Activated CD4-positive, alpha-beta memory T cell treated with anti-CD3 and anti-CD28 coated beads, Interleukin-2, amount 10 ng/mL, durations not matched to agents 7 days and 5 days (primary cell): Measurements from ENCODE around the gene UMAD1. TPM values are rescaled to one million over a fixed set of nuclear protein-coding genes. Genes with fewer than 3 reads are reported as not detected.
A peak's percentile ranks its signal among the peaks of the same experiment; 100 is the strongest.

Experiments
- CTCF ChIA-PET: fragments of 350-600 bp; sonication (Branson Sonifier 250); formaldehyde crosslinking; loops from one replicate; lab custom pipeline; 2021; ENCODE audit warnings: antibody characterized with exemption, inconsistent platforms; lab: Charles Lee
- POLR2A ChIA-PET: fragments of 350-600 bp; sonication (Branson Sonifier 250); formaldehyde crosslinking; loops from one replicate; lab custom pipeline; 2021; ENCODE audit warnings: antibody characterized with exemption; lab: Charles Lee
- DNase-seq: peaks from one replicate; pipeline ENCODE4 v3.0.0-alpha.2; 2020
- H3K27ac Mint-ChIP-seq: one replicate; pipeline ENCODE4 v1.8.0; 2021; ENCODE audit warnings: mild to moderate bottlenecking, mixed read lengths
- H3K27me3 Mint-ChIP-seq: one replicate; pipeline ENCODE4 v1.8.0; 2021; ENCODE audit warnings: mixed read lengths
- H3K36me3 Mint-ChIP-seq: one replicate; pipeline ENCODE4 v1.8.0; 2021; ENCODE audit warnings: low read depth, mixed read lengths
- H3K4me1 Mint-ChIP-seq: one replicate; pipeline ENCODE4 v1.8.0; 2021; ENCODE audit warnings: mixed read lengths
- H3K4me3 Mint-ChIP-seq: one replicate; pipeline ENCODE4 v1.8.0; 2021; ENCODE audit warnings: mild to moderate bottlenecking, mixed read lengths
- H3K9me3 Mint-ChIP-seq: one replicate; pipeline ENCODE4 v1.8.0; 2021; ENCODE audit warnings: mixed read lengths
- total RNA-seq, 2 experiments: library from RNA; stranded (reverse); gene quantifications; one replicate each; pipeline ENCODE4 v1.2.3, GENCODE V29; 2021

Gene UMAD1
- 10 to 100 TPM; 16.1 to 16.7 TPM for total RNA-seq

GRCh38 chr7:7640221-7641128, at the start of gene UMAD1:
UMAD1 (plus strand) TSS chr7:7640752; CDS start chr7:7673372, 32,620 bp downstream.
- H3K4me1 Mint-ChIP-seq: peaks cover 36% of the 10 kb centered on the region
- peaks cover 42% of the 10 kb centered on the region for H3K36me3 Mint-ChIP-seq
- H3K9me3 Mint-ChIP-seq: no peaks in the 10 kb centered on the region
- POLR2A ChIA-PET: interaction anchor here (0.6 to 4.1 kb wide), 43 partner anchors 8 to 620 kb away, joined by 3 to 61 read pairs (median 5); partner anchors contain the start of genes C1GALT1, GLCCI1, MIOS and RPA3
- H3K27me3 Mint-ChIP-seq: no peaks in the 10 kb centered on the region
- CTCF ChIA-PET: interaction anchor here (0.7 to 2.1 kb wide), 7 partner anchors 12 to 687 kb away, joined by 3 to 7 read pairs (median 3); no protein-coding TSS in a partner anchor
- H3K4me3 Mint-ChIP-seq: peak within 1 kb of the TSS; percentile 90
- DNase-seq: peak; percentile 99
- peak within 1 kb of the TSS; percentile 90 for H3K27ac Mint-ChIP-seq

GRCh38 chr7:7595451-7595850, 45.1 kb upstream of the UMAD1 start:
- DNase-seq: no peak
- Mint-ChIP-seq H3K9me3 (peaks cover 4% of the 10 kb centered on the region), H3K4me1 (peaks cover 4% of the 10 kb centered on the region), H3K4me3 (no peak overlapping the region), H3K27ac (no peak overlapping the region), H3K36me3 (peaks cover 28% of the 10 kb centered on the region), H3K27me3 (no peaks in the 10 kb centered on the region)
- ChIA-PET CTCF (interaction anchor here (1.0 to 2.9 kb wide), 9 partner anchors 18 to 622 kb away, joined by 3 to 8 read pairs (median 3); no protein-coding TSS in a partner anchor), POLR2A (no interaction called here)

DNA sequence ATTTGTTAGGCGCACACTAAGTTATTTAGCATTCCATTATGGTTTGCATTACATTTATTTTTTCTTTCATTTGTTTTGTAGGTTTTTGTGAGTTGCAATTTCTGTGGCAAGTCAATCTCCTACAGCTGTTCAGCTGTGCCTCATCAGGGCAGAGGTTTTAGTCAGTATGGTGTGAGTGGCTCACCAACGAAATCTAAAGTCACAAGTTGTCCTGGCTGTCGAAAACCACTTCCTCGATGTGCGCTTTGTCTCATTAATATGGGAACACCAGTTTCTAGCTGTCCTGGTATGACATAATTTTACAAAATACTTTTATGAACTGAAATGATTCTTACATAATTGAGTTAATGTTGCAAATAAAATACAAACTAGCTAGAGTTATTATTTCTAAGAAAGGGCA, 44.4 kb upstream of the UMAD1 start:
- ChIA-PET CTCF (interaction anchor here (1.0 to 2.9 kb wide), 7 partner anchors 17 to 621 kb away, joined by 3 to 8 read pairs (median 3); no protein-coding TSS in a partner anchor), POLR2A (no interaction called here)
- peaks cover 30% of the 10 kb centered on the region for H3K36me3 Mint-ChIP-seq
- peak; percentile 16 for DNase-seq
- no peak overlapping the region for H3K27ac Mint-ChIP-seq
- peaks cover 4% of the 10 kb centered on the region for H3K4me1 Mint-ChIP-seq
- H3K27me3 Mint-ChIP-seq: no peaks in the 10 kb centered on the region
- peaks cover 8% of the 10 kb centered on the region for H3K9me3 Mint-ChIP-seq
- H3K4me3 Mint-ChIP-seq: no peak overlapping the region

DNA sequence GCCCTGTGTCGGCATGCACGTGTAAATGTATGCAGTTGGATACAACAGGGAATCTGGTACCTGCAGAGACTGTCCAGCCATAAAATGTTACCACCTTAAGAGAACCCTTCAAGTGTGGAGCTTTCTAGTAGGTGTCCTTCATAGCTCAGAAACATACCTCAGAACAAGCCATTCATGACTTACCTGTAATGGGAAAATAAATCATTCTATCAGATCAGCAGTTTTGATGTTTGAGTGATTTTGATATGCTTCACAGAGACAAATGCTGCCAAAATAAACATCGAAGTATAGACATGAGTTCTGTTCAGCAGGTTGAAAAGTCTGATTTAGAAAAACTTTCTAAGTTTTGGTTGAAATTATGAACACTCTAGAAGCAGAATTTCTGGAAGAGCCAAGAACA, 33.5 kb upstream of the UMAD1 start:
- Mint-ChIP-seq H3K27me3 (no peaks in the 10 kb centered on the region), H3K9me3 (no peaks in the 10 kb centered on the region), H3K27ac (no peak overlapping the region), H3K4me1 (no peaks in the 10 kb centered on the region), H3K36me3 (peaks cover 4% of the 10 kb centered on the region), H3K4me3 (no peak overlapping the region)
- ChIA-PET CTCF (no interaction called here), POLR2A (no interaction called here)
- no peak for DNase-seq

GRCh38 chr7:7609330-7609729, 31.2 kb upstream of the UMAD1 start:
- Mint-ChIP-seq H3K4me3 (no peak overlapping the region), H3K27ac (no peak overlapping the region), H3K4me1 (no peaks in the 10 kb centered on the region), H3K36me3 (peaks cover 4% of the 10 kb centered on the region), H3K27me3 (no peaks in the 10 kb centered on the region), H3K9me3 (no peaks in the 10 kb centered on the region)
- POLR2A ChIA-PET: interaction anchor here (2.1 kb wide), 1 partner anchor 31 kb away, joined by 6 read pairs; the partner anchor contains the start of gene UMAD1
- DNase-seq: no peak
- CTCF ChIA-PET: no interaction called here

DNA sequence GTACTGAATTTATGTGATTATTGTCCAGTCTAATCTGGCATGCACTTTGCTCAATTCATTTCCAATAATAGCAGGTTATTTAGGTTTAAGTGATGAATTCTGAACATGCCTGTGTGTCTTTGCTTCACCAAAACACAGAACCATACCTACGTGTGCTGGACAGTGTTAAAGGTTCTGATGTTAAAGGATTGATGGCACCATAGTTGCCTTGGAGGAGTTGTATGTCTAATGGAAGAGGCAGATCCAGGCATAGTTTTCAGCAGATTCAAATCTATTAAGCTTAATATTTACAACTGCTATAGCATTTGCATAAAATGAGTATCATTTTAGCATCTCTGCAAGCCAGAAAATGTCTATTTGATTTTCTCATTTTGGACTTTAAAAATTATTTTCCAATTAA, 28.0 kb upstream of the UMAD1 start:
- no peaks in the 10 kb centered on the region for H3K27me3 Mint-ChIP-seq
- CTCF ChIA-PET: no interaction called here
- POLR2A ChIA-PET: no interaction called here

DNA sequence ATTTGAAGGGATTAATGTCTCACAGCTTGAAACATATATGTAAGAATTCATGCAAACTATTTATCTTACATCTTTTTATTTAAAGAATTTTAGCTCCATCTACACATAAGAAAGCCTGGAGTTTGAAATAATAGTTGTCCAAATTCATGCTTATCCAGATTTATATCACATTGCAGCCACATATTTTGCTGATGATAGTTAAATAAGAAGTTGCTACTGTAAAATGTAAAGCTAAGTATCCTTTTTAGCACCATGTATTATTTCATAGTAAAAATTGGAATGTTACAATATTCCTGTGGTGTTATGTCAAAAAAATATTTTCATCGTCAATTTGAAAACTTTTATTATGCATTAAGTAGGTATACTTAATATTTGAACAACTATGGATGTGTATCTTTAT, 27.3 kb upstream of the UMAD1 start:
- ChIA-PET CTCF (interaction anchor here (0.8 kb wide), 1 partner anchor 17 kb away, joined by 3 read pairs; no protein-coding TSS in a partner anchor), POLR2A (no interaction called here)
- no peak overlapping the region for H3K4me3 Mint-ChIP-seq
- no peak for DNase-seq
- no peak overlapping the region for H3K27ac Mint-ChIP-seq
- H3K27me3 Mint-ChIP-seq: no peaks in the 10 kb centered on the region
- no peaks in the 10 kb centered on the region for H3K36me3 Mint-ChIP-seq
- no peaks in the 10 kb centered on the region for H3K9me3 Mint-ChIP-seq
- peaks cover 2% of the 10 kb centered on the region for H3K4me1 Mint-ChIP-seq

More for the DNA sequence above, 28.0 kb upstream of the UMAD1 start:
- H3K36me3 Mint-ChIP-seq: peaks cover 4% of the 10 kb centered on the region
- H3K9me3 Mint-ChIP-seq: no peaks in the 10 kb centered on the region
- no peak for DNase-seq
- no peak overlapping the region for H3K4me3 Mint-ChIP-seq
- no peak overlapping the region for H3K27ac Mint-ChIP-seq
- peaks cover under 1% of the 10 kb centered on the region for H3K4me1 Mint-ChIP-seq

DNA sequence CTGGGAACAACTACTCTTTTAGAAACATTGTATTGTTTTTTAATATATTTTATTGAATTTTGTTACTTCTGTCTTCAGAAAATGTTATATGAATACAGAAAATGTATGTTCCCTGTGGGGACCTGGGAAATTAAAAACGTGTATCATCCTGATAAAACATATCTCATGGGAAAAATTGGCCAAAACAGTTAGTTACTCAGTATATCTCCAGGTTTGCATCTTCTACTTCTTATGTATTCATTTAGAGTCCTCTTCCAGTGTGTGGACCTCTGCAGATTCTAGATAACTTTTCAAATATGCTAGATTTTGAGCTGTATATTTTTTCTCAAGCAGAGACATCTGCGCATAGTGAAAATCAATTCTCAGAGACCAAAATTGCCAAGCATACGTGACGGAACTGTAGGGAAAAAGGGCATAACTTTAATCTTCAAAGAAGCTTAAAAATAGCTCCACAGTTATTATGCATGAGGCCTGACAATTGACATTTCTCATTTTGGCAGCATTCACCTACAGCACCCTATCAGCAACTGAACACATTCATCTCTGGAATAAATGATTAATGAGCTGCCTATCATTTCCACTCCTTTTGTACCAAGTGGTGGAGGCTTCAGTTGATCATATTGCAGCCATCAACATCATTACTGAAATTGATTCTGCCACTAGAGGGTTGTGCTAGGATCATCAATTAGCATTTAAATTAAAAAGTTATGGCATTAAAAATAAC, 26.4 kb upstream of the UMAD1 start:
- ChIA-PET POLR2A (interaction anchor here (1.1 kb wide), 1 partner anchor 608 kb away, joined by 3 read pairs; no protein-coding TSS in a partner anchor), CTCF (no interaction called here)
- DNase-seq: no peak
- no peak overlapping the region for H3K27ac Mint-ChIP-seq
- peaks cover 2% of the 10 kb centered on the region for H3K4me1 Mint-ChIP-seq
- H3K36me3 Mint-ChIP-seq: no peaks in the 10 kb centered on the region
- H3K9me3 Mint-ChIP-seq: no peaks in the 10 kb centered on the region
- H3K27me3 Mint-ChIP-seq: no peaks in the 10 kb centered on the region
- H3K4me3 Mint-ChIP-seq: no peak overlapping the region

GRCh38 chr7:7617550-7617949, 23.0 kb upstream of the UMAD1 start:
- H3K27ac Mint-ChIP-seq: no peak overlapping the region

DNA sequence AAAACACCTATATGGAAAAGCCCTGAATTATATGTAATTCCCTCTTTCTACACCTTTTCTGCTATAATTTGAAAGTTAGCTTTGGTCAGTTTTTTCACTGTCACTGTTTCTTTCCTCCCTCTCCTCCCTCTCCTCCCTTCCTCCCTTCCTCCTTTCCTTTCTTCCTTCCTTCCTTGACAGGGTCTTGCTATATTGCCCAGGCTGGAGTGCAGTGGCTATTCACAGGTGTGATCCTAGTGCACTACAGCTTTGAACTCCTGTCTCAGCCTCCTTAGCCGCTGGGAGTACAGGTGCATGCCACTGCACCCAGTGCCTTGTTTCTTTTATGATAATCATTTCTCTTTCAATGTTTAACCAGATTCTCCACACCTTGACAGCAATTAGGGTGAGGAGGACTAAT, 22.1 kb upstream of the UMAD1 start:
- Mint-ChIP-seq H3K4me1 (peaks cover 2% of the 10 kb centered on the region), H3K4me3 (no peak overlapping the region), H3K27me3 (no peaks in the 10 kb centered on the region), H3K9me3 (no peaks in the 10 kb centered on the region), H3K36me3 (no peaks in the 10 kb centered on the region), H3K27ac (no peak overlapping the region)
- ChIA-PET POLR2A (no interaction called here), CTCF (no interaction called here)
- no peak for DNase-seq

More at GRCh38 chr7:7617550-7617949, 23.0 kb upstream of the UMAD1 start:
- no peak for DNase-seq
- no peak overlapping the region for H3K4me3 Mint-ChIP-seq
- H3K9me3 Mint-ChIP-seq: no peaks in the 10 kb centered on the region
- H3K4me1 Mint-ChIP-seq: peaks cover 2% of the 10 kb centered on the region
- H3K36me3 Mint-ChIP-seq: no peaks in the 10 kb centered on the region
- POLR2A ChIA-PET: no interaction called here
- CTCF ChIA-PET: no interaction called here
- no peaks in the 10 kb centered on the region for H3K27me3 Mint-ChIP-seq

DNA sequence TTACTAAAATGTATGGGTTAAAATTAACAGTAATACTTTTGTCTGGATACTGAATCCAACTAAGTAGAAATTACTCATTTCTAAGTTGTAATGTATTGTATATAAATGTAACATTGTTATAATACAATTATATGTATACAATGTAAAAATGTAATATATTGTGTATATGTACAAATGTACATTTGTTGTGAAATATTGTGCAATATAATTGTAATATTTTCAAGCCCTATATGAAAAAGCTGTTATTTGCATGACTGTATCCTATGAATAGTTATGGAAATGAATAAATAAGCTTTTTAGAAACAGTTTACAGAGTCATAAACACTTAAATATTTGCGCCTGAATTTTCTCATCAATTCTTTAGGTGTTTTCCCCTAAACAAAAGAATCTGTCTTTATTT, 20.3 kb upstream of the UMAD1 start:
- H3K9me3 Mint-ChIP-seq: no peaks in the 10 kb centered on the region

GRCh38 chr7:7620644-7621210, 19.8 kb upstream of the UMAD1 start:
- POLR2A ChIA-PET: no interaction called here
- no peaks in the 10 kb centered on the region for H3K36me3 Mint-ChIP-seq
- no peak overlapping the region for H3K4me3 Mint-ChIP-seq
- no peak overlapping the region for H3K27ac Mint-ChIP-seq
- peaks cover under 1% of the 10 kb centered on the region for H3K9me3 Mint-ChIP-seq
- peaks cover 2% of the 10 kb centered on the region for H3K27me3 Mint-ChIP-seq
- CTCF ChIA-PET: no interaction called here
- DNase-seq: no peak
- peaks cover 2% of the 10 kb centered on the region for H3K4me1 Mint-ChIP-seq

More for the DNA sequence above, 20.3 kb upstream of the UMAD1 start:
- no peaks in the 10 kb centered on the region for H3K36me3 Mint-ChIP-seq
- peaks cover 2% of the 10 kb centered on the region for H3K27me3 Mint-ChIP-seq
- H3K4me1 Mint-ChIP-seq: peaks cover 2% of the 10 kb centered on the region
- no peak overlapping the region for H3K4me3 Mint-ChIP-seq
- DNase-seq: no peak
- ChIA-PET CTCF (interaction anchor here (0.5 kb wide), 1 partner anchor 493 kb away, joined by 3 read pairs; no protein-coding TSS in a partner anchor), POLR2A (no interaction called here)
- H3K27ac Mint-ChIP-seq: no peak overlapping the region
